ENCODE data around the gene POU6F2. TPM values are rescaled to one million over a fixed set of nuclear protein-coding genes. Genes with fewer than 3 reads are reported as not detected.

Gene POU6F2
- total RNA-seq, 1 experiment from 2014 or later: 0.64 TPM

DNA sequence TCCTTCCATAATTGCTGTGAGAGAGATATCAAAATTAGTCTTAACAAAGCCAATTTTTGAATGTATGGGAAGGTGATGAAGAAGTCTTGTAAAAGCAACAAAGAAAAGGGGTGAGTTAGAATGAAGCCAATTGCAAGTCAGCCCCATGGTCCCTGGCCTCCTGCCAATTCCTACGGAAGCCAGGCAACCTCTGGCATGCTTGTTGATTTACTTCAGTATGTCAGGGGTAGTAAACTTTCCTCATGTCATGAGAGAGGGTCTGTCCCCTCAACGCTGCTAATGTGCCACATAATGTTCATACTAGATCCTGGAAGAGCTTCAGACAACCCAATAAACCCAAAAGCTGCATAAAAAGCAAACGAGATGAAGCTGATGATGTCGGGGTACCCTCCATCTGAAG lies 429.4 kb downstream of the POU6F2 start:
- TF ChIP-seq, protein P1, sequence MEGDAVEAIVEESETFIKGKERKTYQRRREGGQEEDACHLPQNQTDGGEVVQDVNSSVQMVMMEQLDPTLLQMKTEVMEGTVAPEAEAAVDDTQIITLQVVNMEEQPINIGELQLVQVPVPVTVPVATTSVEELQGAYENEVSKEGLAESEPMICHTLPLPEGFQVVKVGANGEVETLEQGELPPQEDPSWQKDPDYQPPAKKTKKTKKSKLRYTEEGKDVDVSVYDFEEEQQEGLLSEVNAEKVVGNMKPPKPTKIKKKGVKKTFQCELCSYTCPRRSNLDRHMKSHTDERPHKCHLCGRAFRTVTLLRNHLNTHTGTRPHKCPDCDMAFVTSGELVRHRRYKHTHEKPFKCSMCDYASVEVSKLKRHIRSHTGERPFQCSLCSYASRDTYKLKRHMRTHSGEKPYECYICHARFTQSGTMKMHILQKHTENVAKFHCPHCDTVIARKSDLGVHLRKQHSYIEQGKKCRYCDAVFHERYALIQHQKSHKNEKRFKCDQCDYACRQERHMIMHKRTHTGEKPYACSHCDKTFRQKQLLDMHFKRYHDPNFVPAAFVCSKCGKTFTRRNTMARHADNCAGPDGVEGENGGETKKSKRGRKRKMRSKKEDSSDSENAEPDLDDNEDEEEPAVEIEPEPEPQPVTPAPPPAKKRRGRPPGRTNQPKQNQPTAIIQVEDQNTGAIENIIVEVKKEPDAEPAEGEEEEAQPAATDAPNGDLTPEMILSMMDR (IDR thresholded peaks at IDR 0.05; ENCODE audit: unreplicated experiment): no peak
- H3K4me3 Mint-ChIP-seq (ENCODE audit: low read depth, unreplicated experiment): no peak overlapping the region

DNA sequence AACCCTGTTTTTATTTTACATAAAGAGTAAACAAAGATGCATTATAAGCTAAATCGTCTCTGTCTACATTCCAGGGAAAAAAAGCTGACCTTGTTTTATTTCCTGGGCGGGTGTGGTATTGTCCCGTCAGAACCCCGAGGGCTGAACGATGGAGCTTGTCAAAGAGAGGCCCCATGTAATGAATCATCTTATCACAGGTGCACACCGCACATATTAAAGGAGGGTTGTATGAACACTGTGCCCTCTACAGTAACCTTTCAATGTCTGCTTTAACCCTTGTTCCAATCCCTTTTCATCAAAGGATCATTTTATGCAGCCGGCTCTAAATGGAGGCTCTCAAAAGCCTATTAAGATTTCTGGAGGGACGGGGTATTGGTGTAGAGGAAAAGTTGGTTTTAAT lies 430.0 kb downstream of the POU6F2 start:
- peaks cover 20% of the 10 kb centered on the region for H3K4me1 Mint-ChIP-seq (ENCODE audit: low read depth, unreplicated experiment)
- BruUV-seq (replicated peaks): no TSS peak
- intact Hi-C loops (cut with micrococcal nuclease; ENCODE audit: unreplicated experiment): no loop called here
- CTCF ChIA-PET: interaction anchor here (0.7 to 1.2 kb wide), 3 partner anchors 9 to 11 kb away, joined by 3 to 4 read pairs (median 3); no protein-coding TSS in a partner anchor
- no peaks in the 10 kb centered on the region for H3K9me3 Mint-ChIP-seq (ENCODE audit: low read depth, unreplicated experiment)
- no peaks in the 10 kb centered on the region for H3K27me3 Mint-ChIP-seq (ENCODE audit: unreplicated experiment)
- no peak for DNase-seq
- no peaks in the 10 kb centered on the region for H3K36me3 Mint-ChIP-seq (ENCODE audit: insufficient read depth, unreplicated experiment)
- no peak overlapping the region for H3K27ac Mint-ChIP-seq (ENCODE audit: unreplicated experiment)
- no peak overlapping the region for H3K4me3 Mint-ChIP-seq (ENCODE audit: low read depth, unreplicated experiment)
- TF ChIP-seq, protein P1 (IDR thresholded peaks at IDR 0.05; ENCODE audit: unreplicated experiment): no peak

More for the DNA sequence above, 429.4 kb downstream of the POU6F2 start:
- Mint-ChIP-seq H3K9me3 (ENCODE audit: low read depth, unreplicated experiment) (no peaks in the 10 kb centered on the region), H3K27me3 (ENCODE audit: unreplicated experiment) (no peaks in the 10 kb centered on the region), H3K36me3 (ENCODE audit: insufficient read depth, unreplicated experiment) (no peaks in the 10 kb centered on the region), H3K27ac (ENCODE audit: unreplicated experiment) (no peak overlapping the region), H3K4me1 (ENCODE audit: low read depth, unreplicated experiment) (peaks cover 20% of the 10 kb centered on the region)
- BruUV-seq (replicated peaks): no TSS peak
- DNase-seq: peak; percentile 37
- CTCF ChIA-PET: interaction anchor here (0.7 to 1.2 kb wide), 2 partner anchors 9 to 10 kb away, joined by 3 to 4 read pairs; no protein-coding TSS in a partner anchor
- intact Hi-C loops (cut with micrococcal nuclease; ENCODE audit: unreplicated experiment): no loop called here

DNA sequence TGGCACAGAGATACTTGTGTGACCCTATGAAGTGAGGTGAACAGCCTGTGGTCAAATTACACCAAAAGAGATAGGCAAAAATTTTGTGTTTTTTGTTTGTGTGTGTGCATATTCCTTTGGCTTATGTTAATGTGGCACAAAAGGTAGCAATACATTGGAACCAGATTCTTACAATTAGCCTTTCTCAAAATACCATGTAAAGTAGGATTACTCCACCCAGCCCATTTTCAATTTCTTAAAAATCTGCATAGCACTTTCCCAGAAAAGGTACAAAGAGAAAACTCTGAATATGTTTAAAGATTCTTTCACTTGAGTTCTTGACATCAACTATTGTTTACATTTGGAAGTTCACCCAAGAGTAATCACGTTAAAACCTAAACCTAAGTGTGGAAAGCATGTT lies 431.2 kb downstream of the POU6F2 start:
- H3K9me3 Mint-ChIP-seq (ENCODE audit: low read depth, unreplicated experiment): no peaks in the 10 kb centered on the region
- H3K4me1 Mint-ChIP-seq (ENCODE audit: low read depth, unreplicated experiment): peaks cover 20% of the 10 kb centered on the region
- H3K27ac Mint-ChIP-seq (ENCODE audit: unreplicated experiment): no peak overlapping the region
- no peak for DNase-seq
- CTCF ChIA-PET: no interaction called here
- H3K4me3 Mint-ChIP-seq (ENCODE audit: low read depth, unreplicated experiment): no peak overlapping the region
- TF ChIP-seq, protein P1 (IDR thresholded peaks at IDR 0.05; ENCODE audit: unreplicated experiment): no peak
- intact Hi-C loops (cut with micrococcal nuclease; ENCODE audit: unreplicated experiment): no loop called here
- no peaks in the 10 kb centered on the region for H3K27me3 Mint-ChIP-seq (ENCODE audit: unreplicated experiment)
- peaks cover under 1% of the 10 kb centered on the region for H3K36me3 Mint-ChIP-seq (ENCODE audit: insufficient read depth, unreplicated experiment)
- no TSS peak for BruUV-seq (replicated peaks)

DNA sequence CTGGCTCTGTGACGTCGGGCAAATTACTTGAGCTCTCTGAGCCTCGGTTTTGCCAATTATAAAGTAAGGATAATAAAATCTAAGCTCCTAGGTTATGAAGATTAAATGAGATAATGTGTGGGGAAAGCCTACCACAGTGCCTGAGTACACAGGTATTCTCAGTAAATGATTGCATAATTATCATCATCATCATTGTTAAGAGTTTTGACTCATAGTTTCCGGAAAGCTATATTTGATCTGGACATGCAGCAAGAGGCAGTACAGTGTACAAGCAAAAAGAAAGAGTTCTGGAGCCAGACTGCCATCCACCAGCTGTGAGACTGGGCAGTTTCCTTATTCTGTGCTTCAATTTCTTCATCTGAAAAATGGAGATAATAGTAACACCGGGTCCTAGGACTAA lies 432.9 kb downstream of the POU6F2 start:
- H3K27ac Mint-ChIP-seq (ENCODE audit: unreplicated experiment): no peak overlapping the region
- peaks cover 12% of the 10 kb centered on the region for H3K36me3 Mint-ChIP-seq (ENCODE audit: insufficient read depth, unreplicated experiment)
- CTCF ChIA-PET: interaction anchor here (1.0 kb wide), 1 partner anchor 8 kb away, joined by 4 read pairs; no protein-coding TSS in a partner anchor
- no peak overlapping the region for H3K4me3 Mint-ChIP-seq (ENCODE audit: low read depth, unreplicated experiment)
- peaks cover 20% of the 10 kb centered on the region for H3K4me1 Mint-ChIP-seq (ENCODE audit: low read depth, unreplicated experiment)
- intact Hi-C loops (cut with micrococcal nuclease; ENCODE audit: unreplicated experiment): loop anchor here (5.0 kb wide), 1 partner anchor 58 kb away; no protein-coding TSS in a partner anchor
- no peaks in the 10 kb centered on the region for H3K9me3 Mint-ChIP-seq (ENCODE audit: low read depth, unreplicated experiment)
- BruUV-seq (replicated peaks): no TSS peak
- no peak for DNase-seq
- no peaks in the 10 kb centered on the region for H3K27me3 Mint-ChIP-seq (ENCODE audit: unreplicated experiment)
- TF ChIP-seq, protein P1 (IDR thresholded peaks at IDR 0.05; ENCODE audit: unreplicated experiment): no peak
